ENCODE measurements around the gene SLC25A30. TPM values are rescaled to one million over a fixed set of nuclear protein-coding genes. Genes with fewer than 3 reads are reported as not detected.

The SLC25A30 gene
- total and polyA plus RNA-seq, 9 of the 15 experiments (the other 6 are each of a cell fraction or from before 2014, with no cell fraction given), result 1.1 to 11.1 (median 5.6) TPM

GRCh38 chr13:45464687-45465453, 46.7 kb upstream of the SLC25A30 start, which contains the start of gene COG3 (continued):
- TF ChIP-seq STAT6 (CRISPR knock-in tag; IDR thresholded peaks at IDR 0.05) (no peak), NCOR1 (IDR thresholded peaks at IDR 0.05) (0 out of 2 replicates have a peak, but pooled peaks have one; percentile 6), E2F4 (CRISPR knock-in tag; IDR thresholded peaks at IDR 0.05; ENCODE audit: low read depth) (no peak), U2AF2 (optimal IDR thresholded peaks at IDR 0.05; ENCODE audit: low read depth, low read length) (no peak), TBP (optimal IDR thresholded peaks at IDR 0.05; ENCODE audit: low read depth, low read length) (peak; percentile 69), ZBTB26 (CRISPR knock-in tag; IDR thresholded peaks at IDR 0.05) (no peak), ZNF212 (CRISPR knock-in tag; IDR thresholded peaks at IDR 0.05) (no peak), ELK1 (CRISPR knock-in tag; IDR thresholded peaks at IDR 0.05) (no peak), PHF20 (IDR thresholded peaks at IDR 0.05; ENCODE audit: partially characterized antibody) (peak; percentile 74), MAX (CRISPR knock-in tag; IDR thresholded peaks at IDR 0.05) (no peak), ZNF592 (IDR thresholded peaks at IDR 0.05) (0 out of 2 replicates have a peak, but pooled peaks have one; percentile 3), HDAC6 (IDR thresholded peaks at IDR 0.05; ENCODE audit: low read depth, low read length) (no peak), ZBTB49 (CRISPR knock-in tag; IDR thresholded peaks at IDR 0.05; ENCODE audit: borderline replicate concordance) (no peak)

Data from K562 (cell line).